GM19438 (cell line): ENCODE data around the gene ASMTL.
"Not testable (repeated sequence)": the region's sequence is repeated elsewhere in the genome, so short reads cannot be mapped to it uniquely, and the experiment has no call there.

Source experiments
- ATAC-seq: cut with Tn5 transposase; IDR thresholded peaks from one replicate; pipeline ENCODE4 v1.9.1; 2021; ENCODE audit warnings: low read depth; ENCODE audit not compliant: unreplicated experiment

The ASMTL gene

DNA sequence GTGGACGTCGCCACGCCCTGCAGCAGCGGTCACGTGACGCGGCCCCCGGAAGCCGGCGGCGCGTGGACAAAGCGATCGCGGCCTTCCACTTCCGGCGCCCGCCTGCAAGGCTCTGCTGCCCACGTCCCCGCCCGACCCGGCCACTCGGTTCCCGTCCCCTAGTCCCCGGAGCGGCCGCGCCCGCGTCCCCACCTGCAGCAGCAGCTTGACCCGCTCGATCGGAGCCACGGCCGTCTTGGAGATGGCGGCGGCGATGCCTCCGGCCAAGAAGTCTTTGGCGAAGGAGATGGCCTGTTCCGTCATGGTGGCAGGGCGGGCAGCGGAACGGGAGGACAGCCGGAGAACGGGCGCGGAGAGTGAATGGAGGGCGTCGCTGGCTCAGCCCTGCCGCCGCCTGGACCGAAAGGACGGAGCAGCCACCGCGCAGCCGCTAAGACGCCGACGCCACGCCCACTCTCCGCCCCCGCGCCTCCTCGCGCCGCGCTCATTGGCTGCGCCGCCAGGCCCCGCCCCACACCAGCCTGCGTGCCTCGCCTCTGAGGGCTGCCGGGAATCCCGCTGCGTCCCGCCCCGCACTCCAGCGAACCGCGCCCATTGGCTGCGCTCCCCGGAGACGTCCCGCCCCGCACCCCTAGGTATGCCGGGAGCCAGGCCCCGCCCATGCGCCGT is 60.9 kb downstream of the ASMTL start, which contains the start of gene SLC25A6:
SLC25A6 (minus strand) TSS at position 407 of the 669 bp plus-strand sequence; CDS start at position 303, 104 bp downstream.
- ATAC-seq: peak; percentile 90

DNA sequence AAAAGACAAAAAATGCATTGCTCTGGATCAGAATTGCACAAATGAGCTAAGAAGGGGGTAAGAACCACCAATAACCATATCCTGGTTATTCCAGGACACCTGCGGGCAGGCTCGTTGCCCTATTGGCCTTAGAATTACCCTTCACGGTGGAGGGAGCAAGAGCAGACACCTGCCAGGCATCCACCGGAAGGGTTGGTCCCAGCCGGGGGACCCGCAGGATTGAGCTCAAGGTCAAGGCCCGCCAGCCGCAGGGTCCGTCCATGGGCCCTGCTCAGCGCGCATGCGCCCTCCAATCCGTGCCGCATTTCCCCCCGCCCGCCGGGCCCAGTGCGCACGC is 61.4 kb downstream of the ASMTL start:
- ATAC-seq: no peak

DNA sequence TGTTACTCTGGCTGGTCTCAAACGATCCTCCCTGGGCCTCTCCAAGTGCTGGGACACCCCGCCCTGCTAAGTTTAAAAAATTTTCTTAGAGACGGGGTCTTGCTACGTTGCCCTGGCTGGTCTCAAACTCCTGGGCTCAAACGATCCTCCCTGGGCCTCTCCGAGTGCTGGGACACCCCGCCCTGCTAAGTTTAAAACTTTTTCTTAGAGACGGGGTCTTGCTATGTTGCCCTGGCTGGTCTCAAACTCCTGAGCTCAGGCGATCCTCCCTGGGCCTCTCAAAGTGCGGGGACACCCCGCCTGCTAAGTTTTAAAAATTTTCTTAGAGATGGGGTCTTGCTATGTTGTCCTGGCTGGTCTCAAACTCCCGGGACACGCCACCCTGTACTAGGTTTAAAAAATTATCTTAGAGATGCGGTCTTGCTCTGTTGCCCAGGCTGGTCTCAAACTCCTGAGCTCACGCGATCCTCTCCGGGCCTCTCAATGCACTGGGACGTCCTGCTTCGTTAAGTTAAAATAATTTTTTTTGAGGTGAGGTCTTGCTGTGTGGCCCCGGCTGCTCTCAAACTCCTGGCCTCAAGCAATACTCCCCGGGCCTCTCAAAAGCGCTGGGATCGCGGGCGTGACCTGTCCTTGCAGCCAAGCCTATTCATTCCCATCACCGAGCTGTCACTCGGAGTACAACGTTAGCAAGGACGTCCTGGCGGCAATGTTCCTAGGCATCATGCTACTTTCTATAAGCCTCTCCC is 61.9 kb downstream of the ASMTL start:
- no peak for ATAC-seq

DNA sequence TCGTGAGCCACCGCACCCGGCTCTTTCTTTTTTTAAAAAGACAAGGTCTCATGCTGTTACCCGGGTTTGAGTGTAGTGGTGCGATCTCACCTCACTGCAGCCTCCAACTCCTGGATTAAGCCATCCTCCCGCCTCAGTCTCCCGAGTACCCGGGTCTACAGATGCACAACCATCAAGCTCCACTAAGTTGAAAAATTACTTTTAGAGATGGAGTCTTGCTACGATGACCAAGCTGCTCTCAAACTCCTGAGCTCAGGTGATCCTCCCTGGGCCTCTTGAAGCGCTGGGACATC is 62.8 kb downstream of the ASMTL start:
- ATAC-seq: no peak

DNA sequence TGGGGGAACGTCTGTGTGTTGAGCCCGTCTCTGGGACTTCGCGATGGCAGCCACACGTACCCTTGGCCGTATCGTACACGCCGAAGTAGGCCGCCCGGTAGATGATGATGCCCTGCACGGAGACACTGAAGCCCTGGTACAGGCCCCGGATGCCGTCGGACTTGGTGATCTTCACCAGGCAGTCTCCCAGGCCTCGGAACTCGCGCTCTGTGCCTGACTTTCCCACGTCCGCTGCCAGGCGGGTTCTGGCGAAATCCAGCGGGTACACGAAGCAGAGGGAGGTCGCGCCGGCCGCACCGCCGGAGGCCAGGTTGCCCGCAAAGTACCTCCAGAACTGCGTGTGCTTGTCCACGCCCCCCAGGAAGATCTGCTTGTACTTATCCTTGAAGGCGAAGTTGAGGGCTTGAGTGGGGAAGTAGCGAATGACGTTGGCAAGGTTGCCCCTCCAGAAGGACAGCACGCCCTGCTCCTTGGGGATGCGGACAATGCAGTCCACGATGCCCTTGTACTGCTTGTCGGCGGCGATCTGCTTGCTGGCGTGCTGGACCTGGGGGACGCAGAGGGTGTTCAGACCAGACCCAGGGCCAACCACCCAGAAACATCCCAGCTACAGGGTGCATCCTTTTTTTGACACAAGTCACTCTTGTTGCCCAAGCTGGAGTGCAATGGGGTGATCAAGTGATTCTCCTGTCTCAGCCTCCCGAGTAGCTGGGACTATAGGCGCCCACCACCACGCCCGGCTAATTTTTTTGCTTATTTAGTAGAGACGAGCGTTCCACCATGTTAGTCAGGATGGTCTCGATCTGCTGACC is 63.3 kb downstream of the ASMTL start:
- ATAC-seq: no peak

DNA sequence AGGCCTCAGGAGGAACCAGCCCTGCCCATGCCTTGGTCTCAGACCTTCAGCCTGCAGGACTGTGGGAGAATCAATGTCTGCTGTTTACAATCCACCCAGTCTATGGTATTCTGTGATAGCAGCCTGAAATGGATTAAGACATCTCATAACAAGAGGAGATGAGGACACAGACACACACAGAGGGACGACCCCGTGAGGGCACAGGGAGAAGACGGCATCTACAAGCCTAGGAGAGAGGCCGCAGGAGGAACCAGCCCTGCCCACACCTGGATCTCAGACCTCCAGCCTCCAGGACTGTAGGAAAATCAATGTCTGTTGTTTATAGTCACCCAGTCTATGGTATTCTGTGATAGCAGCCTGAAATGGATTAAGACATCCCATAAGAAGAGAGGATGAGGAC is 64.1 kb downstream of the ASMTL start:
- ATAC-seq: no peak

DNA sequence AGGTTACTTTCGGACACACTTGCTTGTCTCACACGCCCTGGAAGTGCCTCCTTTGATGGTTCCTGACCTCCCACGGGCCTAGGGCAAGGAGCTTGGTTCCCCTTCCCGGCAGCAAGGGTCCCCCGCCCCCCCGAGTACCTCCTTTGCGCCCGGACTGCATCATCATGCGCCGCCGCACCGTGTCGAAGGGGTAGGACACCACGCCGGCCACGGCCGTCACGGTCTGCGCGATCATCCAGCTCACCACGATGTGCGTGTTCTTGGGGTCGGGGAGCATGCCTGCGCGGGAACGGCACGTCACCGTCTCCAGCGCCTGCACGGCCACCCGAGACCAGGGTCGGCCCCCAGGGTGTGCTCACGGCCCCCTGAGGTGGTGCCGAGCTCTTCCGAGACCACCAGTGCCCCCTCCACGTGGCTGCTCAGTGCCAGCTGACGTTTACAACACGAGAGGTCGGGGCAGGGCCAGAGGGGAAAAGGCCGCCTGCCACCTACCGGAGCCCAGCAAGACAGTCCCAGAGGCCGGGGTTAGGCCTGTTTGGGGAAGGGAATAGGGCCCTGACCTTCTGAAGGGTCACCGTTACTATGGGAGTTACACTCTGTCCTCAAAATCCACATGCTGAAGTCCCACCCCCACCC is 65.5 kb downstream of the ASMTL start:
- ATAC-seq: no peak

DNA sequence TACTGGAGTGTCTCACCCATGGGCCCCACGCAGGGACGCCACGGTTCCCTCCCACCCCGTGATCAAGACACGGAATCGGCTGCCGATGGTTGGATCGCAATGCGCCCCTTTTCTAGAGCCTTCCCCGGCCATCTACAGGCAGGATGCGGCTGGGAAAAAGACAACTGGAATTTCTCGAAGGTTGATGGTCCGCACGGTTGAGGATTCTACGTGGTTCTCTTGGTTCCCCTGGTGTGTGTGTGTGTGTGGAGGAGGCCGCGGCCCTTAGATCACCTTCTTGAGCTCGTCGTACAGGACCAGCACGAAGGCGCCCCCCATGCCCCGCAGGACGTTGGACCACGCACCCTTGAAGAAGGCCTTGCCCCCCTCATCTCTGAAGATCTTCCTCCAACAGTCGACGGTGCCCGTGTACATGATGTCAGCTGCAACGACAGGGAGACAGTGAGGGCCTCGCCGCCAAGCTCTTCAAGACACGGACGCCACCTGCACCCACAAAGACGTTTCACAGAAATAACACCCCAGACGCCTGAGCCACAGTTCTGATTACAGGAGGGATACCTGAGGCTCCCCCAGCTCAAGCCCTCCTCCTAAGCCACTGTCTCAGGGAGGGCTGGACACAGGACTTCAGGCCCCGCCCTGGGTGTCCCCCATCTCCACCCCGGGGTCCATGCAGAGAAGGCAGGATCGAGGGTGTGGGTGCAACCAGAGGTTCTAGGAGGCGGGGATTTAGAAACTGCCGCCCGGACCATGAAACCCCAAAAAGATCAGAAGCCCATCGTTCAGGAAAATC is 66.2 kb downstream of the ASMTL start:
- ATAC-seq: no peak

DNA sequence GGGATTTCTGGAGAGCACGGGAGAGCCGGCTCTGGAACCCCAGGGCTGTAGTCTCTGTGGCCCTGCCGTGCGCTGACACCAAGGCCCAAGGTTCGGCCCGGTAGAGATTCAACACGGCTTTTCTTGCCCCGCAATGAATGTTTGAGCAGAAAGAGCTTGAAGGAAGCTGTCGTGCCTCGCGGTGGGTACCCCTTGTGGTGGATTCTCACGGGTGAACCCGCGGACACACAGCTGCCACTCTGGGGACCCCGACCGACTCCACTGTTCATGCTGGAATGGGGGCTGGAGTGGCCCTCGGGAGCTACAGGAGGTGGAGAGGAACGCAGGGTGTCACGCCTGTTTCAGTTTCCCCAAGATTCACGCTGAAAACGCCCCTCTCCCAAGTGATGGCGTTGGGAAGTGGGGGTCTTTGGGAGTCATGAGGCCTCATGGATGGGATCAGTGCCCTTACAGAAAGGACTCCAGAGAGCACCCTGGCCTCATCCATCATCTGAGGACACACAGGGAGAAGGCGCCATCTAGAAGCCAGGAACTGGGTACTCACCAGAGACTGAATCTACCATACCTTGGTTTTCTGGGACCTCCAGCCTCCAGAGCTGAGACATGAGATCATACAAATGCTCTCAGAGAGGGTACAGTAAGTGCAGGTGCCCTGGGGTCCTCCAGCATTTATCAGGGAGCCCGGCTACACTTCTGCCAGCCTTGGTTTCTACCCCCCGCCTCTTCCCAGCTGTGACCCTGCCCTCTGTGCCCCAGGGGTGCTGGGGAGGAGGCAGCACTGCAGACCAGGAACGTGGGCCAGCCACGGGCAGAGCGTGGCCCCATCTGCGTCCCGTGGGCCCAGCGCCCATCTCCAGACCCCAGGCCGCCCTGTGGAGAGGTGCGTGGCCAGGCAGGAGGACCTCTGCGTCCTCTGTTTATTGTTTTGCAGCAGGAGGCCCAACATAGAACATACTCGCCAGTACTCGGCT is 67.2 kb downstream of the ASMTL start:
- no peak for ATAC-seq

DNA sequence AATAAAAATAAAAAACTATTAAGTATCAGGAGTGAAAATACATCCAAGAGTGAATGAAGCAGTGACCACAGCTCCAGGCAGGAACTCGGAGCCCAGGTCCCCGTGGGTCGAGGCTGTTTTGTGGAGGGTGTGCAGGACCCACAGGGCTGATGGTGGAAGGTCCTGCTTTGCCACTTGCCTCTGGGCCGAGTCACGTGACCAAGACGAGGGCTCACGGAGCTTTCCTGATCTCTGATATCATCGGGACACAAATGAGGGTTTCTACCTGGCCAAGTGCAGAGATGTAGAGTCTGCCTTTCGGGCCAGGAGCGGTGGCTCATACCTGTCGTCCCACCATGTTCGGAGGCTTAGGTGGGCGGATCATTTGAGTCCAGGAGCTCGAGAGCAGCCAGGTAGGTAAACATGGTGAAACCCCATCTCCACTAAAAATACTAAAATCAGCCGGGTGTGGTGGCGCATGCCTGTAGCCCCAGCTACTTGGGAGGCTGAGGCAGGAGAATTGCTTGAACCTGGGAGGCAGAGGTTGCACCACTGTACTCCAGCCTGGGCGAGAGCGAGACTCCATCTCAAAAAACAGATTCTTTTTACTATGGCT is 68.0 kb downstream of the ASMTL start:
- no peak for ATAC-seq

DNA sequence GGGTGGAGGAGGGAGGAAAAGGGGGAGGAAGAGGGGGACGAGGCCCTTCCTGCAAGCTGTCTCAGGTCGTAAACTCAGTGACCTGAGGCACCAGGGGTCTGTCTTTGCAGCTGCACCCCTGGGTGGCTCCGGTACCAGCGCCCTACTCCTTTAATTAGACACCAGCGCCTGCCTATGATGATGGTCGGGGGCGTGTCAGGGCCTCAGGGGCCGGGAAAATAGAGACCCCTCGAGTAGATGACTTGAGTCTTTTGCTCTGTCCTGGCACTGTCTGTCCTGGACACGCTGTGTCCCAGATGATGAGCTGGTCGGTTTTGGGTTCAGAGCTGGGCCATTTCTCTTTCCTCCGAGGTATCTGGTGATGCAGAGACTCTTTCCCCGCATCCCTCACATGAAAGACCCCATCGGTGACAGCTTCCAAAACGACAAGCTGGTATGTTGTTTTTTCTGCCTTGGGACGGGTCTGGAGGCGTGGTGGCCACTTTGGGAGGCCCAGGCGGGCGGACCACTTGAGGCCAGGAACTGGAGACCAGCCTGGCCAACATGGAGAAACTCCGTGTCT is 72.0 kb downstream of the ASMTL start:
- no peak for ATAC-seq

DNA sequence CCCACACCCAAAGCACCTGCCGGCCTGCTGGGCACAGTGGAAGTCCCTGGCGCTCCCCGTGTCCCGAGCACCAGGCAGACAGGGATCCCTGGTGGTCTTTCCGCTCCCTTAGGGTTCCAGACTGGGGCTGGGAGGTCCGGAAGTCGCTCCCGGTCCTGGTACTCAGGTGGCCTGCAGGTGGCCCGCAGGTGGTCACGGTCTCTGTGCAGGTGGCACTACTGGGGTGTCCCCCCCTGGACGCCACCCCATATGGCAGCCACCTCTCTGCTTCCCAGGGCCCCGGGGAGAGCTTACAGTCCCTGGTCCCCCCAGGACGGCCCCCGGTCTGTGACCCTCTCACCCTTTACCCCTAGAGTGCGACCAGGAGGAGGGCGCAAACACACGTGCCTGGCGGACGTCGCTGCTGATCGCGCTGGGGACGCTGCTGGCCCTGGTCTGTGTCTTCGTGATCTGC is 74.4 kb downstream of the ASMTL start:
- no peak for ATAC-seq

DNA sequence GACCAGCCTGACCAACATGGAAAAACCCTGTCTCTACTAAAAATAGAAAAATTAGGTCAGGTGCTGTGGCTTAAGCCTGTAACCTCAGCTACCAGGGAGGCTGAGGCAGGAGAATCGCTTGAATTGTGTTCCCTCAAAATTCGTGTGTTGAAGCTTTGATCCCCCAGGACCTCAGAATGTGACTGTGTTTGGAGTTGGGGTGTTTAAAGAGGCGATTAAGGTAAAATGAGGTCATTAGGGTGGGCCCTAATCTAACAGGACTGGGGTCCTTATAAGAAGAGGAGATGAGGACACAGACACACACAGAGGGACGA is 84.4 kb downstream of the ASMTL start:
- ATAC-seq: no peak

DNA sequence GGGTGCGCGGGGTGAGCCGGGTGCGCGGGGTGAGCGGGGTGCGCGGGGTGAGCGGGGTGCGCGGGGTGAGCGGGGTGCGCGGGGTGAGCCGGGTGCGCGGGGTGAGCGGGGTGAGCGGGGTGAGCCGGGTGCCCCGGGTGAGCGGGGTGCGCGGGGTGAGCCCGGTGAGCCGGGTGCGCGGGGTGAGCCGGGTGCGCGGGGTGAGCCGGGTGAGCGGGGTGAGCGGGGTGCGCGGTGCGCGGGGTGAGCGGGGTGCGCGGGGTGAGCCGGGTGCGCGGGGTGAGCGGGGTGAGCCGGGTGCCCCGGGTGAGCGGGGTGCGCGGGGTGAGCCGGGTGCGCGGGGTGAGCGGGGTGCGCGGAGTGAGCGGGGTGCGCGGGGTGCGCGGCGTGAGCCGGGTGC is 86.3 kb downstream of the ASMTL start:
- not testable (repeated sequence) for ATAC-seq

DNA sequence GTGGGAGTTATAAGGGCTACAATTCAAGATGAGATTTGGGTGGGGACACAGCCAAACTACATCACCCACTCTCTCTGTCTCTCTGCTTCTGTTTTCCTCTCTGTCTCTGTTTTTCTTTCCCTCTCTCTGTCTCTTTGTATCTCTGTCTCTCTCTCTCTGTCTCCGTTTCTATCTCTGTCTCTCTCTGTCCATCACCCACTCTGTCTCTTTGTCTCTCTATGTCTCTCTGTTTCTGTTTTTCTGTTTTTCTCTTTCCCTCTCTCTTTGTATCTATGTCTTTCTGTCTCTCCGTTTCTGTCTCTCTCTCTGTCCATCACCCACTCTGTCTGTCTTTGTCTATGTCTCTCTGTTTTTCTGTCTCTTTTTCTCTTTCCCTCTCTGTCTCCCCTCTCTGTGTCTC is 90.8 kb downstream of the ASMTL start:
- no peak for ATAC-seq

DNA sequence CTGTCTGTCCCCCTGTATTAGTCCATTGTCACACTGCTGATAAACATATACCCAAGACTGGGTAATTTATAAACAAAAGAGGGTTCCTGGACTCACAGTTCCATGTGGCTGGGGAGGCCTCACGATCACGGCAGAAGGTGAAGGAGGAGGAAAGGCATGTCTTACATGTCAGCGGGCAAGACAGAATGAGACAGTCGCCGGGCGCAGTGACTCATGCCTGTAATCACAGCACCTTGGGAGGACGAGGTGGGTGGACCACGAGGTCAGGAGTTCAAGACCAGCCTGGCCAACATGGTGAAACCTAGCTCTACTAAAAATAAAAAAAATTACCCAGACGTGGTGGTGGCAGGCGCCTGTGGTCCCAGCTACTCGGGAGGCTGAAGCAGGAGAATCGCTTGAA is 91.4 kb downstream of the ASMTL start:
- ATAC-seq: no peak

DNA sequence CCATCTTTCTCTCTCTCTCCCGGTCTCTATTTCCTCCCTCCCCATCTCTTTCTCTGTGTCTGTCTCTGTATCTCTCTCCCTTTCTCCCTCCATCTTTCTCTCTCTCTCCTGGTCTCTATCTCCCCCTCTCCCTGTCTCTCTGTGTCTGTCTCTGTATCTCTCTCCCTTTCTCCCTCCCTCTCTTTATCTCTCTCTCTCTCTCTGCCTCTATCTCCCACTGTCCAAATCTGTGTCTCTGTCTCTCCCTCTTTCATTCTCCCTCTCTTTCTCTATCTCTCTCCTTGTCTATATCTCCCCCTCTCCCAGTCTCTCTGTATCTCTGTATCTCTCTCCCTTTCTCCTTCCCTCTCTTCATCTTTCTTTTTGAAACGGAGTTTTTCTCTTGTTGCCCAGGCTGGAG is 92.5 kb downstream of the ASMTL start:
- ATAC-seq: no peak

DNA sequence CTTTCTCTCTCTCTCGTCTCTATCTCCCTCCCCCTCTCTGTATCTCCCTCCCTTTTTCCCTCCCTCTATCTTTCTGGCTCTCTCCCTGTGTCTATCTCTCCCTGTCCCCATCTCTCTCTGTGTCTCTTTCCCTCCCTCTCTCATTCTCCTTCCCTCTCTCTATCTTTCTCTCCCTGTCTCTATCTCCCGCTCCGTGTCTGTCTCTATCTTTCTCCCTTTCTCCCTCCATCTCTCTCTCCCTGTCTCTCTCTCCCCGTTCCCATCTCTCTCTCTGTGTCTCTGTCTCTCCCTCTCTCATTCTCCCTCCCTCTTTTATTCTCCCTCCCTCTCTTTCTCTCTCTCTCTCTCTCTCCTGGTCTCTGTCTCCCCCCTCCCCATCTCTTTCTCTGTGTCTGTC is 93.2 kb downstream of the ASMTL start:
- no peak for ATAC-seq
